ENCODE data around the gene RIC8A.

RIC8A gene

GRCh38 chr11:199004-199581 lies 8.4 kb upstream of the RIC8A start:
- peak in 1 of 2 donors; percentile 12 for DNase-seq (ENCODE audit: low spot score in 2 of 2)
- peaks cover 7% of the 10 kb centered on the region for H3K36me3 Mint-ChIP-seq (ENCODE audit: insufficient read depth)
- ATAC-seq (replicated peaks; ENCODE audit: extremely low read depth, poor library complexity, severe bottlenecking): no peak
- no peak overlapping the region for H3K4me3 Mint-ChIP-seq
- peaks cover 24% of the 10 kb centered on the region for H3K4me1 Mint-ChIP-seq
- peak overlapping the region; percentile 30 for H3K27ac Mint-ChIP-seq (ENCODE audit: low read depth)
- no peaks in the 10 kb centered on the region for H3K9me3 Mint-ChIP-seq
- no peaks in the 10 kb centered on the region for H3K27me3 Mint-ChIP-seq

- DNase-seq (ENCODE audit: low spot score in 2 of 2) (peak in 1 of 2 donors; percentile 12), ATAC-seq (replicated peaks; ENCODE audit: extremely low read depth, poor library complexity, severe bottlenecking) (no peak)
- Mint-ChIP-seq H3K36me3 (ENCODE audit: insufficient read depth) (peaks cover 10% of the 10 kb centered on the region), H3K9me3 (no peaks in the 10 kb centered on the region), H3K4me1 (peaks cover 25% of the 10 kb centered on the region), H3K4me3 (no peak overlapping the region), H3K27ac (ENCODE audit: low read depth) (no peak overlapping the region), H3K27me3 (no peaks in the 10 kb centered on the region)
Observed at GRCh38 chr11:199782-200181, 7.7 kb upstream of the RIC8A start.

DNA sequence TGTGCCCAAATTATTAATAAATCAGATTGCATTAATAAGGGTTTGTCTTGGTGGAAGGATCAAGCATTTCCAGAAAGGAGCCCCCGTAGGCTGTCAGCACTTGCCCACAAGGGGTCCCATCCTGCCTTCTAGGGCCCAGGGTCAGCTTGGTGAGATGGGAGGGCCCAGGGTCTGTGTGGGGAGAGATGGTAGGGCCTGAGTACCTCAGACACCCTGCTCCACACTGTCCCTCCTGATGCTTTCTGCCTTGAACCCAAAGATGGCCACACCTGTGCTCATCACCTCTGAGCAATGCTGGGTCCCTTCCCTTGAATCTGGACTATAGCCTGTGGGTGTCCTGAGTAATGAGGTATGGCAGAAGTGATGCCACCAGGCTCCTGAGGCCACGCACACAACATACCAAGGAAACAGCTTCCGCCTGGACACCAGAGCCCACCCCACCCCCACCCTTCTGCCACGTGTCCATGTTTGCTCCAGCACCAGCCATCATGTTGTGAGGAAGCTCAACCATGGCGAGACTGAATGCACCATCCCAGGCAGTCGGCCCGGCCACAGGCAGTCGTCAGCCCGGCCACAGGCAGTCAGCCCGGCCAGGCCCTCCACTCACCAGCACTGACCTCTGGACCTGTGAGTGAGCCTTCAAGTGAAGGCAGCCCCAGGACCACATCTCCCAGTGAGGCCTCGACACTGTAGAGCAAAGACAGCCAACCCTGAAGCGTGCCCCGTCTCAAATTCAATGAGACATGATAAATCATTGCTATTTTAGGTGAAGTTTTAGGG lies 7.1 kb upstream of the RIC8A start:
- Mint-ChIP-seq H3K36me3 (ENCODE audit: insufficient read depth) (peaks cover 12% of the 10 kb centered on the region), H3K4me1 (peaks cover 25% of the 10 kb centered on the region), H3K9me3 (no peaks in the 10 kb centered on the region), H3K4me3 (no peak overlapping the region), H3K27ac (ENCODE audit: low read depth) (no peak overlapping the region), H3K27me3 (no peaks in the 10 kb centered on the region)
- no peak for ATAC-seq (replicated peaks; ENCODE audit: extremely low read depth, poor library complexity, severe bottlenecking)
- no peak for DNase-seq (ENCODE audit: low spot score in 2 of 2)

GRCh38 chr11:201966-202365 lies 5.5 kb upstream of the RIC8A start:
- H3K27ac Mint-ChIP-seq (ENCODE audit: low read depth): no peak overlapping the region
- peaks cover 37% of the 10 kb centered on the region for H3K4me1 Mint-ChIP-seq
- H3K36me3 Mint-ChIP-seq (ENCODE audit: insufficient read depth): peaks cover 20% of the 10 kb centered on the region
- H3K27me3 Mint-ChIP-seq: no peaks in the 10 kb centered on the region
- DNase-seq (ENCODE audit: low spot score in 2 of 2): peak in 1 of 2 donors; percentile 6
- no peak overlapping the region for H3K4me3 Mint-ChIP-seq
- no peaks in the 10 kb centered on the region for H3K9me3 Mint-ChIP-seq
- no peak for ATAC-seq (replicated peaks; ENCODE audit: extremely low read depth, poor library complexity, severe bottlenecking)

DNA sequence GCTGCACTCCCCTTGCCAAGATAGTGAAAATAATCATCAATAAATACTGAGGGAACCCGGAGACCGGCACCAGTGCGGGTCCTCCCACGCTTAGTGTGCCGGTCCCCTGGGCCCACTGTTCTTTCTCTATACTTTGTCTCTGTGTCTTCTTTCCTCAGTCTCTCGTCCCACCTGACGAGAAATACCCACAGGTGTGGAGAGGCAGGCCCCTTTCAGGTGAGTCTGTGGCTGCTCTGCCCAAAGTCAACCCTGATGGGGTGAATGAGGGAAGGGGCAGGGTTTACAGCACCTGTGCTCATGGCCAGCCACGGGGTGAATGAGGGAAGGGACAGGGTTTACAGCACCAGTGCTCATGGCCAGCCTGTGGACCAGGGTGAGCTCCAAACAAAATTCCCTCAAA lies 5.0 kb upstream of the RIC8A start:
- Mint-ChIP-seq H3K4me3 (no peak overlapping the region), H3K36me3 (ENCODE audit: insufficient read depth) (peaks cover 24% of the 10 kb centered on the region), H3K4me1 (peaks cover 42% of the 10 kb centered on the region), H3K9me3 (no peaks in the 10 kb centered on the region), H3K27me3 (no peaks in the 10 kb centered on the region), H3K27ac (ENCODE audit: low read depth) (no peak overlapping the region)
- ATAC-seq (replicated peaks; ENCODE audit: extremely low read depth, poor library complexity, severe bottlenecking): no peak
- DNase-seq (ENCODE audit: low spot score in 2 of 2): no peak

- peak overlapping the region; percentile 74 for H3K27ac Mint-ChIP-seq (ENCODE audit: low read depth)
- no peaks in the 10 kb centered on the region for H3K27me3 Mint-ChIP-seq
- H3K4me1 Mint-ChIP-seq: peaks cover 46% of the 10 kb centered on the region
- peak overlapping the region; percentile 10 for H3K4me3 Mint-ChIP-seq
- ATAC-seq (replicated peaks; ENCODE audit: extremely low read depth, poor library complexity, severe bottlenecking) (no peak), DNase-seq (ENCODE audit: low spot score in 2 of 2) (no peak)
- peaks cover 31% of the 10 kb centered on the region for H3K36me3 Mint-ChIP-seq (ENCODE audit: insufficient read depth)
- H3K9me3 Mint-ChIP-seq: no peaks in the 10 kb centered on the region
Observed at GRCh38 chr11:203056-203944, 4.2 kb upstream of the RIC8A start.

- Mint-ChIP-seq H3K27ac (ENCODE audit: low read depth) (peak overlapping the region; percentile 74), H3K36me3 (ENCODE audit: insufficient read depth) (peaks cover 33% of the 10 kb centered on the region), H3K4me3 (peak overlapping the region; percentile 10), H3K9me3 (no peaks in the 10 kb centered on the region), H3K27me3 (no peaks in the 10 kb centered on the region), H3K4me1 (peaks cover 49% of the 10 kb centered on the region)
- ATAC-seq (replicated peaks; ENCODE audit: extremely low read depth, poor library complexity, severe bottlenecking) (no peak), DNase-seq (ENCODE audit: low spot score in 2 of 2) (no peak)
Observed at GRCh38 chr11:203945-204586, 3.4 kb upstream of the RIC8A start.

DNA sequence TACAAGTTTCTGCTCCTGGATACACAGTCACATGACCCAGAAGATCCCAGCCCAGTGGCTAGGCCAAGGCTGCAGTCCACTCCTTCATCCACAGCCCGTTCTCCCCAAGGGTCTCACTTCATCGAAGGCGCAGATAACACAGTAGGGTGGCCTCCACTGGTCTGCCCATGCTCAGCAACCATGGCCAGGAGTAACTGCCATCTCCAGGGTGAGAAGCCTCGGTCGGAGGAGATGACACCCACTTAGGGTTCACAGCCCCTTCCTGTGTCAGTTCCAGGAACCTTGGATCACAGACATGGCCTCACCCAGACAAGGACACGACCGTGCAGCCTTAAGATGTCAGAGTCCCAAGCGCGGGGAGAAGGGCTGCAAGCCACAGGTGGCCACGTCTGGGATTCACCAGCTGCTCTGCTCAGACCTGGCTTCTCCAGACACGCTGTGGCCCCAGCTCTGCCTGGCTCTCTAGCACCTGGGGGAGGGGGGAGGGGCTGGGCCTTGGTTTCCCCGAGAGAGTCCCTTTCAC lies 2.9 kb upstream of the RIC8A start:
- H3K4me3 Mint-ChIP-seq: no peak overlapping the region
- no peak for ATAC-seq (replicated peaks; ENCODE audit: extremely low read depth, poor library complexity, severe bottlenecking)
- H3K27ac Mint-ChIP-seq (ENCODE audit: low read depth): no peak overlapping the region
- H3K27me3 Mint-ChIP-seq: no peaks in the 10 kb centered on the region
- peaks cover 53% of the 10 kb centered on the region for H3K4me1 Mint-ChIP-seq
- no peaks in the 10 kb centered on the region for H3K9me3 Mint-ChIP-seq
- peaks cover 32% of the 10 kb centered on the region for H3K36me3 Mint-ChIP-seq (ENCODE audit: insufficient read depth)
- peak in 1 of 2 donors; percentile 12 for DNase-seq (ENCODE audit: low spot score in 2 of 2)

- Mint-ChIP-seq H3K27ac (ENCODE audit: low read depth) (peak overlapping the region; percentile 97), H3K9me3 (no peaks in the 10 kb centered on the region), H3K27me3 (no peaks in the 10 kb centered on the region), H3K4me3 (peak overlapping the region; percentile 91), H3K36me3 (ENCODE audit: insufficient read depth) (peaks cover 34% of the 10 kb centered on the region), H3K4me1 (peaks cover 60% of the 10 kb centered on the region)
- DNase-seq (ENCODE audit: low spot score in 2 of 2) (peak in 1 of 2 donors; percentile 8), ATAC-seq (replicated peaks; ENCODE audit: extremely low read depth, poor library complexity, severe bottlenecking) (no peak)
Observed at GRCh38 chr11:205221-206001, 2.1 kb upstream of the RIC8A start.

- H3K4me3 Mint-ChIP-seq: peak overlapping the region; percentile 91
- peak overlapping the region; percentile 97 for H3K27ac Mint-ChIP-seq (ENCODE audit: low read depth)
- ATAC-seq (replicated peaks; ENCODE audit: extremely low read depth, poor library complexity, severe bottlenecking) (no peak), DNase-seq (ENCODE audit: low spot score in 2 of 2) (peak in 1 of 2 donors; percentile 13)
- H3K9me3 Mint-ChIP-seq: no peaks in the 10 kb centered on the region
- H3K4me1 Mint-ChIP-seq: peaks cover 60% of the 10 kb centered on the region
- H3K27me3 Mint-ChIP-seq: no peaks in the 10 kb centered on the region
- H3K36me3 Mint-ChIP-seq (ENCODE audit: insufficient read depth): peaks cover 35% of the 10 kb centered on the region
Observed at GRCh38 chr11:206002-206384, 1.5 kb upstream of the RIC8A start.

DNA sequence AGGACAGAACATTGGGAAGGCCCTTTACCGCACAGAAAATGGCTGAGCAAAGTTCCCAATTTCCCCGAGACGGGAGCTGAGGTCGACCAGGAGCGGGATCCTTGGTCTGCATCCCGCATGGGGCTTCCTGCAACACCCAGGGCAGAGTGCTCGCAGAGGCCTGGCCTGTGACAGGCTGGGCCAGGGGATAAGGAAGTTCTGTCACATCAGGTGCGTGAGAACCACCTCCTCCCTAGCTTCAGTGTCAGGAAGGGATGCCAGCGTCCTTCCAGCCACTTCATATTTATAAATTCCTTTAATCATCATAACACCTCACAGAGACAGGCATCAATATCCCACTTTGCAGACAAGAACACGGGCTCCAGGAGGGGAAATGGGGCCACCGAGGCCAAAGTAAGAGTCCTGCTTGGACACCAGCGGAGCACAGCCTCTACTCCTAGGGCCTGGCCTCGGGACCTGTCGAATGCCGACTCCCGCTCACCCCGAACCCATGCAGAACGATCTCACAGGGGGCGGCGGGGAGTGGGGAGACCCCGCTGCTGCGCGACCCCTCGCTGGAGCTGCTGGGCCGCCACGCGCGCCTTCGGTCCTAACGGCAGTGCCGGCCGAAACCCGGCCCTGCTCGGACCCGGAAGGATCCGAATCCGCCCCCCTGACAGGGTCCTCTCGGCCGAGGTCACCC lies 841 bp upstream of the RIC8A start:
- H3K9me3 Mint-ChIP-seq: no peaks in the 10 kb centered on the region
- H3K27ac Mint-ChIP-seq (ENCODE audit: low read depth): peak overlapping the region; percentile 97
- peaks cover 56% of the 10 kb centered on the region for H3K4me1 Mint-ChIP-seq
- ATAC-seq (replicated peaks; ENCODE audit: extremely low read depth, poor library complexity, severe bottlenecking) (no peak), DNase-seq (ENCODE audit: low spot score in 2 of 2) (no peak)
- peaks cover 41% of the 10 kb centered on the region for H3K36me3 Mint-ChIP-seq (ENCODE audit: insufficient read depth)
- no peaks in the 10 kb centered on the region for H3K27me3 Mint-ChIP-seq
- peak overlapping the region; percentile 91 for H3K4me3 Mint-ChIP-seq

Data from central memory CD8-positive, alpha-beta T cell (primary cell).